GM13977 (cell line): ENCODE measurements around the gene SH3RF3.

Experiments used
- DNase-seq: peaks from one replicate; pipeline ENCODE4 v3.0.0; 2012; ENCODE audit warnings: low spot score
- CTCF ChIP-seq: IDR thresholded peaks from 2 replicates; pipeline ENCODE4 v1.5.1; 2012; ENCODE audit warnings: mild to moderate bottlenecking, control low read depth; ENCODE audit not compliant: insufficient read depth; ENCODE audit errors: extremely low read depth, missing control alignments
- in situ Hi-C: fragments of 300-500 bp; cut with MboI; formaldehyde crosslinking; loops from one replicate; pipeline ENCODE4 v1.12.0; 2022; ENCODE audit warnings: low sequenced_read_pairs, low pct_unique_long_range_greater_than_20kb, mixed read lengths, inconsistent platforms; ENCODE audit not compliant: unreplicated experiment

The SH3RF3 gene

GRCh38 chr2:109401370-109401769 is 272.4 kb downstream of the SH3RF3 start:
- no peak for TF ChIP-seq CTCF

GRCh38 chr2:109402180-109402579 is 273.2 kb downstream of the SH3RF3 start:
- no peak for TF ChIP-seq CTCF
- DNase-seq = no peak
- in situ Hi-C loops = no loop called here

More at GRCh38 chr2:109401370-109401769, 272.4 kb downstream of the SH3RF3 start:
- no peak for DNase-seq
- in situ Hi-C loops = no loop called here

- in situ Hi-C loops = no loop called here
- no peak for DNase-seq
- no peak for TF ChIP-seq CTCF
Measured at GRCh38 chr2:109402980-109403840, 274.2 kb downstream of the SH3RF3 start.

GRCh38 chr2:109403841-109404201 is 274.8 kb downstream of the SH3RF3 start:
- no peak for TF ChIP-seq CTCF
- in situ Hi-C loops = no loop called here
- DNase-seq = no peak

GRCh38 chr2:109404681-109405080 is 275.7 kb downstream of the SH3RF3 start:
- TF ChIP-seq CTCF = no peak
- in situ Hi-C loops = no loop called here

GRCh38 chr2:109405873-109406272 is 276.9 kb downstream of the SH3RF3 start:
- in situ Hi-C loops = no loop called here
- TF ChIP-seq CTCF = no peak

More at GRCh38 chr2:109404681-109405080, 275.7 kb downstream of the SH3RF3 start:
- DNase-seq = no peak

More at GRCh38 chr2:109405873-109406272, 276.9 kb downstream of the SH3RF3 start:
- DNase-seq = no peak
